Middle frontal gyrus (tissue), 1 donor: Measurements from ENCODE around the gene CXCL13.
"Not testable (repeated sequence)": the region's sequence is repeated elsewhere in the genome, so short reads cannot be mapped to it uniquely, and the experiment has no call there.

ENCODE experiments used
- DNase-seq: peaks from one replicate; pipeline ENCODE4 v3.0.0-alpha.2; 2015; ENCODE audit warnings: low spot score; ENCODE audit errors: extremely low spot score

The CXCL13 gene, protein sequence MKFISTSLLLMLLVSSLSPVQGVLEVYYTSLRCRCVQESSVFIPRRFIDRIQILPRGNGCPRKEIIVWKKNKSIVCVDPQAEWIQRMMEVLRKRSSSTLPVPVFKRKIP

DNA sequence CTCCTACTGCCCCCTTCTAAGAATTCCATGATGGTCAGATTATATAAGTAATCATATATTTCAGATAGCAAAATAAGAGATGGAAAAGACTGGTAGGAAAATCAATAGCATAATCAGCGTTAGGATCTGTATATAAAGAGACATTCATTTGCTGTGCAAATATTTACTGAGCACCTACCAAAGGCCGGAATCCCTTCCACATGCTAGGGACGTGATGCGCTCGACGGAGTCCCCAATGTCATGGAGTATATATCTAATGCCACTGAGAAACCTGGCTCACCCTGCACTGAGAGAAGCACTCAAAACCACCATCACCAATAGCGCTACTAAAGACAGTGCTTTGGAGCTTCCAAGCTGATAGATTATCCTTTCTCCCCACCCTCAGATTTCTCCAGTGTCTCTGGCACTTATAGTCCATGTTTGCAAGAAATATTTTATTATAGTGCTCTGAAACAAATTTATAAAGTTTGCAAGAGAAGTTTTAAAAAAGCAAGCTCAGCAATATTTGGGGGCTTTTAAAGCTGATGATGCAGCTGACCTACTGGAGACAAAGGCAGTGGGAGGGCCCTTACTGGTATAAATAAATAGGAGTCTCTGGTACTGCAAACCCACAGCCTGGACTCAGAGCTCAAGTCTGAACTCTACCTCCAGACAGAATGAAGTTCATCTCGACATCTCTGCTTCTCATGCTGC lies at the start of gene CXCL13:
Gene CXCL13 (plus strand): TSS at position 611 of the 693 bp plus-strand sequence. CDS start 46 bp downstream, at position 657.
- DNase-seq, result no peak

- DNase-seq, result no peak
Observed at GRCh38 chr4:77560170-77560569, 45.5 kb upstream of the CXCL13 start.

DNA sequence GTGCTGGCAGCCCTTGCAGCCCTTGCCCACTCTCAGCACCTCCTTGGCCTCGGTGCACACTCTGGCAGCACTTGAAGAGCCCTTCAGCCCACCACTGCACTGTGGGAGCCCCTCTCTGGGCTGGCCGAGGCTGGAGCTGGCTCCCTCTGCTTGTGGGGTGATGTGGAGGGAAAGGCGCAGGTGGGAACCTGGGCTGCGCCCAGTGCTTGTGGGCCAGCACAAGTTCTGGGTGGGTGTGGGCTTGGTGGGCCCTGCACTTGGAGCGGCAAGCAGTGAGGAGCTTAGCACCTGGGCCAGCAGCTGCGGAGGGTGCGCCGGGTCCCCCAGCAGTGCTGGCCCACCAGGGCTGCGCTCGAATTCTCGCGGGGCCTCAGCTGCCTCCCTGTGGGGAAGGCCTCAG lies 43.9 kb upstream of the CXCL13 start:
- not testable (repeated sequence) for DNase-seq

DNA sequence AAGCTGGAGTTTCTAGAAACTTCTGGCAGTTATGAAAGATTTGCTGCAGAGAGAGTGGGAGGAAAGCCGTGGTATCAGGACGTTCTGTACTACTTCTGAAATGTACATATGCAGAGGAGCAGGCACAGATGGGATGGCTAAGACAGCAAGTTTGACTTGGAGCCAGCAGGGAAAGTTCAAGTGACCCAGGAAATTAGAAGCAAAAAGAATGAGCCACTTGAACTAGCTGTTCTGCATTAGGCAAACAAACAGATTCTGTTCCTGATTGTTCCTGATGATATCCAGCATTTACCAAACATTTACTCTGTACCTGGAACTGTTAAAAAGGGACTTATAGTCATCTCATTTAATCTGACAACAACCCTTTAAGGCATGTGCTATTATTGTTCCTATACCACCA lies 41.4 kb upstream of the CXCL13 start:
- DNase-seq, result no peak

DNA sequence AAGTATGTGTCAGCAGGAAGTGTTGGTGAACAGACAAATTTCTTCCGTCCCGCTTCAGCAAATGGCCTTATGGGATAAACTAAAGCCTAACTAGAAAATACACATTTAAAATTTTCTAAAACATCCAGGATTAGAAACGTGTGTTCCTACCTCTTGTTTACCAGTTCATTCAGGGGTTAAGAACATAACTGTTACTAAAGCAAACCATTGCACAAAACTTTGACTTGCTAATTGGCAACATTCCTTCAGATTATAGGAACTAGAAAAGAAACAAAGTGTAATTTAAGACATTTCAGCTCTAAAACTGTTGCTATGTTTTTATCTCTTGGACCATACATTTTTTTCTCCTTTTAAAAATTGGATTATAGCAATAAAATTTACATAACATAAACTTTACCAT lies 39.5 kb upstream of the CXCL13 start:
- no peak for DNase-seq

DNA sequence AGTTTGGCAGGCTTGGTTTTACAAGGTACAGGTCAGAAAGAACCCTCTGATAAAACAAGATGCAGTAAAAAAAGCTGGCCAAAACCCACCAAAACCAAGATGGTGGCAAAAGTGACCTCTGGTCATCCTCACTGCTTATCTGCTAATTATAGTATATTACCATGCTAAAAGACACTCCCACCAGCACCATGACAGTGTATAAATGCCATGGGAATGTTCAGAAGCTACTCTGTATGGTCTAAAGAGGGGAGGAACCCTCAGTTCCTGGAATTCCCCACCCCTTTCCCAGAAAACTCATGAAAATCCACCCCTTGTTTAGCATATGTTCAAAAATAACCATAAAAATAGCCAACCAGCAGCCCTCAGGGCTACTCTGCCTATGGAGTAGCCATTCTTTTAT lies 38.1 kb upstream of the CXCL13 start:
- no peak for DNase-seq

DNA sequence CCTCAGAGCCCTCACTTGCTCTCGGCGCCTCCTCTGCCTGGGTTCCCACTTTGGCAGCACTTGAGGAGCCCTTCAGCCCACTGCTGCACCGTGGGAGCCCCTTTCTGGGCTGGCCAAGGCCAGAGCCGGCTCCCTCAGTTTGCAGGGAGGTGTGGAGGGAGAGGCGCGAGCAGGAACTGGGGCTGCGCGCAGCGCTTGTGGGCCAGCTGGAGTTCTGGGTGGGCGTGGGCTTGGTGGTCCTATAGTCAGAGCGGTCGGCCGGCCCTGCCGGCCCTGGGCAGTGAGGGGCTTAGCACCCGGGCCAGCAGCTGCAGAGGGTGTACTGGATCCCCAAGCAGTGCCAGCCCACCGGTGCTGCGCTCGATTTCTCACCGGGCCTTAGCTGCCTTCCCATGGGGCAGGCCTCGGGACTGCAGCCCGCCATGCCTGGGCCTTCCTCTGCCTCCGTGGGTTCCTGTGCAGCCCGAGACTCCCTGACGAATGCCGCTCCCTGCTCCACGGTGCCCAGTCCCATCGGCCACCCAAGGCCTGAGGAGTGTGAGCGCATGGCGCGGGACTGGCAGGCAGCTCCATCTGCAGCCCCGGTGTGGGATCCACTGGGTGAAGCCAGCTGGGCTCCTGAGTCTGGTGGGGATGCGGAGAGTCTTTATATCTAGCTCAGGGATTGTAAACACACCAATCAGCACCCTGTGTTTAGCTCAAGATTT lies 35.0 kb upstream of the CXCL13 start:
- DNase-seq, result not testable (repeated sequence)

DNA sequence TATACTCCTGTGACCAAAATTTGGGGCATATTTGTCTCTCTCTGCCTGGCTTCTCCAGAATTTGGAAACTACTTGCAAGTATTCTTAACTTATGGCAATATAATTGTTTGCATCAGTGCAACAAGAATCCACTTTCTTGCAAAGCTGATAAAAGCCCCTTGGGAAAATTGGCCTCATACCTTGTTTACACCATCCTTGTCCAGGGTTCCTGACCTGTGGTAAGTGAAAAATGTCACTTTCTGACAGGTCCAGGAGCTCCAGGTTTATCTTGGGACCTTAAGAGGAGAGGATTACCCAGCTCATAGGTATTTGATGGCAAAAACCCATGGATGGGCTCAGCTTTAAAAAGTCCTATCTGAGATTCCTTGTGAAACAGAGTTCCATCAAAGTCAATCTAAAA lies 29.3 kb upstream of the CXCL13 start:
- DNase-seq, result no peak

DNA sequence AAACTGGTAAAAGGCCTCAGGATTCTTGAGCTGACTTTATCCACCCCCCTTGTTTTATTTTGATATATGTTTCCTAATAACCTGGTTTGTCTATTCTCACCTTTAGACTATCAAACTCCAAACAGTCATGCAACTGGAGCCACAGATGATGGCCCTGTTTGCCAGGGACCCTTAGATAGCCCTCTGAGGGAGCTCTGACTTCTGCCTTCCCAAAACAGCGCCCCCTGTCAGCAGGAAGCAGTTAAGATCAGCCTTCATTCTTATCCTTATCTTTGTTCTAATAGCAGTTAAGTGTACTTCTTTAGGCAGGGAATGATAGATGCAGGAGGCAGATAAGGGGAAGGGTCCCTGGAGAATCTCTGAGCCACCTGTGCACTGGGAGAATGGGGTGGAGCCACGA lies 27.5 kb upstream of the CXCL13 start:
- DNase-seq, result no peak

DNA sequence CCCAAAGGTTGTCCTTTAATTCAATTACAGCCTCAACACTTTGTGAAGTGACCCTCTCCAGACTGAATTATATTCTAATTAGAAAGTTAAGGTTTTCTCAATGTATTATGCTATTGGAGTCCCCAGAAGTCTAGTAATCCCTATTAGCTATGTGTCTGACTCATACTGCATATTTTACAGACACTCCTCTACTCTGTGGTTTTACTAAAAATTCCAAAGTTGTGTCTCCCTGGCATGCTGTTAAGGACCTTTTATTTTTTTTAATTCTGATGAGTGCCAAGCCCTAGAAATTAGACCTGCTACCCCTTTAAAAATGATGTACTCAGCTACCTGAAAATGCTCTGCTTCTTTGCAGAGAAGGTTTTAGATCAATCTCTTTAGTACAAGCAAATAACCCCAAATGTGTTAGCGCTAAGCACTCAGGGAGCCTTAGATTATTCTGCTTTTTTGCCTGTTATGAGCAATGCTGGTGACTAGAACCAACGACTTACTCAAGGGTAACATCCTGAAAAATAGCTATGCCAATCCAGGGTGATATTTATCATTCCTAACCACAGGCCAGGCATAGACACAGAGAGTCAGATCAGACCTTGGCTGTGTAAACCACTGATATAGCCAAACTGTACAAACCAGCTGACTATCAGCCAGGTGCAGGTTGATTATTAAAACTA lies 26.1 kb upstream of the CXCL13 start:
- no peak for DNase-seq

GRCh38 chr4:77581724-77582123 lies 23.9 kb upstream of the CXCL13 start:
- DNase-seq, result no peak

GRCh38 chr4:77582156-77582555 lies 23.5 kb upstream of the CXCL13 start:
- no peak for DNase-seq

DNA sequence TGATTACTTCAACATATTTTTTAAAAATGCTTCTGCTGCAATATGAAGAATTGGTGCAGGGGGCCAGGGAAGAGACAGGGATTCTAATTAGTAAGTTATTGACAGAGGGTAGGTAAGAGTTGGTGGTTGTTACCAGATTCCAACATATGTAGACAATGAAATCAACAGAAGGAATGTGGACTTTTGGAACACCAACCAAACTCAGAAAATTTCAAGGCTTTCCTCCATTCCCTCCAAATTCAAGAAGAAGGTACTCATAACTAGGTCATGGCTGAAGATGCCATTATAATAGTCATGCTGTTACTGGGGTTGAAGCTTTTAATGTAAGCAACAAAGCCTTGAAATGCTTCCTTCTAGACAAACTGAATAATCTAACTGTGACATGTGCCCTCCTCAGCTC lies 22.9 kb upstream of the CXCL13 start:
- no peak for DNase-seq

GRCh38 chr4:77586951-77587383 lies 18.7 kb upstream of the CXCL13 start:
- DNase-seq, result no peak

GRCh38 chr4:77590482-77590881 lies 15.1 kb upstream of the CXCL13 start:
- DNase-seq, result no peak

- DNase-seq, result no peak
Observed at GRCh38 chr4:77591532-77591931, 14.1 kb upstream of the CXCL13 start.

- DNase-seq, result no peak
Observed at GRCh38 chr4:77593101-77593500, 12.5 kb upstream of the CXCL13 start.

DNA sequence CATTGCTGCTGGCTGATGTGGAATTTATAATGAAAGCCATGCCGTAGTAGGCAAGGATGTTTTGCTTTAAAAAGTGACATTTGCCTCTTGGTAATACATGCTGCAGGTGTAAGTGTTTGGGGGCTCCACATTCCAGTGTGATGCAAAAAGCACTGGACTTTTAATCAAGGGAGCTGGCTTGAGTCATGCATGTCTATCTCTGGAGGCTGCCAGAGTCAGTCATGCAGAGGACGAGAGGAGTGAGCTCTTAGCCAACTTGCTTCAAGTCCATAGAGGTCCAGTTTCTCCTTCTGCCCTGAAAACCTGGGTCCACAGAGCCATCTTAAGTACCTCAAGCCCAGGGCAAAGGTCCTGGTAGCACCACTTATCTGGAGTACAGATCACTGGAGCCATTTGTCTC lies 11.6 kb upstream of the CXCL13 start:
- DNase-seq, result no peak

GRCh38 chr4:77595364-77595973 lies 10.2 kb upstream of the CXCL13 start:
- no peak for DNase-seq

DNA sequence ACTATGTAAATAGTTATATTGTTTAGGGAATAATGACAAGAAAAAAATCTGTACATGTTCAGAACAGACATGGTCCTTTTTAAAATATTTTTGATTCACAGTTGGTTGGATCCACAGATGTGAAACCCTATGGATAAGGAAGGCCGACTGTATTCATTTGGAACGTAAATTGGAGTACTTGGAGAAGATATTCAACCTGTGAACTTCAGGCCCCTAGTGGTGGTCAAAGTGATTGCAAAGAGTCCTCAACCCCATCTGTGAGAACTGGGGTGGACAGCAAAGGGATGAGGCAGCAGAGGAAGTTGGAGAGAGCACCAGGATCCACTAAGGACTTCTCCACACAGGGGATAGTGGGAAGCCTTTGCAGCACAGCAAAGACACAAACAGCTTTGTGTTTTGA lies 6.2 kb upstream of the CXCL13 start:
- DNase-seq, result no peak

DNA sequence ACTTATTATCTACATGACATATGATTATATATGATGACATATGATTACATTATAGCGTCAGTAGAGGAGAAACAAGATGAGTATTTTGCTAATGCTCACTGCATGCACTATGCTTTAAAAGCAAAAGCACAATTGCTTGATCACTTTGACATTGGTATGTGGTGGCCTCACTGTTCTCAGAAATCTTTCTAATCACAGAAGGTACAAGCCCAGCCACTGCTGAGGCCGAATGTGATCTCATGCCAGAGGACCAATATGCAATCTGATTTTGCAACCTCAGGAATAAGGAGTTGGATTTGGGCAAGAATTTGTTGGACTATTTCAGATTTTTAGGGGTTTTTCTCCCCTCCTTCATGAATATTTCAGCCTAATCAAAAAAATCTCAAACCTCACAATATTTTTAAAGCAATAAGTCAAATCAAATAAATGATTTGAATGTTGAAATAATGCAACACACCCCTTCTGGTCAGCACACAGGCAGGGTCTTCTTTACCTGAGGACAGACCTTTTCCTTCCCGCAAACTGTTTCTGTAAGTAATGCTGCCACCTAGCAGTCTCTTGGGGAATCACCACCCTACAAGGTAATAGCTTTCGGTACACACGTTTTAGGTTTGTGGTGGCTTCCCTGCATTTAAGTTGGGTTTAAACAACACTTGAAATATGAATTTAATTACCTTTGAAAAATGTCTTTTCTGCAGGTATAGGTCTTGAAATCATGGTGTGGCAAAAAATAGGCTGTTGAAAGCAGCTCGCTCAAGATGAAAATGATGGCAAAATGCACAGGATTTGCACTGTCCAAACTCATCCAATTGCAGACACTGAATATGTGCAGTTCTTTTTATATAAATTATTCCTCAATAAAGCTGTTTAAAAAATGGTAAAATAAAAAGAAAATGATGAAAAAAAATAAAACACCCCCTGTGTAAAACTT lies 4.8 kb upstream of the CXCL13 start:
- DNase-seq, result no peak
